GM23338 (cell line): ENCODE data around the gene LYZL1. TPM values are rescaled to one million over a fixed set of nuclear protein-coding genes. Genes with fewer than 3 reads are reported as not detected.

Experiments used
- ATAC-seq: fragments of 200-7000 bp; cut with Tn5 transposase; 3 replicates; pipeline ENCODE4 v1.9.1; 2020
- DNase-seq: peaks from one replicate; pipeline ENCODE4 v3.0.0-alpha.2; 2015; ENCODE audit warnings: low spot score
- H2AFZ ChIP-seq: fragments of 200-600 bp; sonication (generic); 2 replicates; pipeline ENCODE4 v1.8.0; 2016; ENCODE audit warnings: antibody characterized with exemption, mild to moderate bottlenecking, moderate library complexity
- H3F3A ChIP-seq: fragments of 200-600 bp; sonication (generic); replicated peaks from 2 replicates; pipeline ENCODE4 v1.8.0; 2017; ENCODE audit warnings: antibody characterized with exemption, mixed run types, low read depth
- H3K27ac ChIP-seq: fragments of 200-600 bp; sonication (generic); 2 replicates; pipeline ENCODE4 v1.6.1; 2016; ENCODE audit warnings: low read depth
- H3K27me3 ChIP-seq: fragments of 200-600 bp; sonication (generic); 2 replicates; pipeline ENCODE4 v1.8.0; 2016; ENCODE audit warnings: mild to moderate bottlenecking, mixed run types, moderate library complexity; ENCODE audit not compliant: insufficient read depth
- H3K36me3 ChIP-seq: fragments of 200-600 bp; sonication (generic); 2 replicates; pipeline ENCODE4 v1.8.0; 2016; ENCODE audit warnings: mild to moderate bottlenecking; ENCODE audit not compliant: insufficient read depth
- H3K4me1 ChIP-seq: fragments of 200-600 bp; sonication (generic); 2 replicates; pipeline ENCODE4 v1.8.0; 2016; ENCODE audit warnings: mild to moderate bottlenecking, moderate library complexity; ENCODE audit not compliant: insufficient read depth
- H3K4me2 ChIP-seq: fragments of 200-600 bp; sonication (generic); 2 replicates; pipeline ENCODE4 v1.7.1; 2017; ENCODE audit warnings: mixed run types
- H3K4me3 ChIP-seq: fragments of 200-600 bp; sonication (generic); 2 replicates; pipeline ENCODE4 v1.6.1; 2016; ENCODE audit warnings: mixed run types
- H3K79me2 ChIP-seq: fragments of 200-600 bp; sonication (generic); replicated peaks from 2 replicates; pipeline ENCODE4 v1.8.0; 2017; ENCODE audit warnings: mild to moderate bottlenecking; ENCODE audit not compliant: insufficient read depth
- H3K9me2 ChIP-seq: fragments of 200-600 bp; sonication (generic); 2 replicates; pipeline ENCODE4 v1.8.0; 2017; ENCODE audit not compliant: insufficient read depth
- H4K20me1 ChIP-seq: fragments of 200-600 bp; sonication (generic); replicated peaks from 2 replicates; pipeline ENCODE4 v1.8.0; 2017; ENCODE audit warnings: mild to moderate bottlenecking; ENCODE audit not compliant: insufficient read depth
- H3K27ac Mint-ChIP-seq: 2 replicates; pipeline ENCODE4 v1.8.0; 2020; ENCODE audit warnings: inconsistent platforms, mild to moderate bottlenecking, moderate library complexity, mixed read lengths
- H3K27me3 Mint-ChIP-seq: 3 replicates; pipeline ENCODE4 v1.8.0; 2022; ENCODE audit warnings: low read depth, mild to moderate bottlenecking, moderate library complexity, mixed read lengths, inconsistent platforms; ENCODE audit not compliant: insufficient read depth, poor library complexity
- H3K36me3 Mint-ChIP-seq: 3 replicates; pipeline ENCODE4 v1.8.0; 2021; ENCODE audit warnings: low read depth, mild to moderate bottlenecking, inconsistent platforms, moderate library complexity, mixed read lengths
- H3K4me1 Mint-ChIP-seq: 3 replicates; pipeline ENCODE4 v1.8.0; 2020; ENCODE audit warnings: mild to moderate bottlenecking, inconsistent platforms, mixed read lengths
- H3K4me3 Mint-ChIP-seq: 3 replicates; pipeline ENCODE4 v1.8.0; 2021; ENCODE audit warnings: moderate library complexity, mild to moderate bottlenecking, inconsistent platforms, mixed read lengths
- H3K9me3 Mint-ChIP-seq: 3 replicates; pipeline ENCODE4 v1.8.0; 2020; ENCODE audit warnings: moderate library complexity, mild to moderate bottlenecking, inconsistent platforms, mixed read lengths
- CREB1 ChIP-seq: fragments of 250-450 bp; sonication (Bioruptor Pico); IDR thresholded peaks from 2 replicates; pipeline ENCODE4 v1.5.0; 2020; ENCODE audit warnings: low read depth, mild to moderate bottlenecking, moderate library complexity
- ETS1 ChIP-seq: IDR thresholded peaks from 2 replicates; pipeline ENCODE4 v1.6.1; 2016; ENCODE audit warnings: antibody characterized with exemption
- EZH2 ChIP-seq: fragments of 200-600 bp; sonication (generic); IDR thresholded peaks from one replicate; pipeline ENCODE4 v1.8.0; 2017; ENCODE audit warnings: antibody characterized with exemption, mild to moderate bottlenecking, low read depth; ENCODE audit not compliant: unreplicated experiment
- EZH2phosphoT487 ChIP-seq: fragments of 200-600 bp; sonication (generic); IDR thresholded peaks from one replicate; pipeline ENCODE4 v1.8.1; 2018; ENCODE audit warnings: antibody characterized with exemption; ENCODE audit not compliant: unreplicated experiment
- JUNB ChIP-seq: IDR thresholded peaks from one replicate; pipeline ENCODE4 v1.6.1; 2016; ENCODE audit warnings: antibody characterized with exemption; ENCODE audit not compliant: unreplicated experiment
- NANOG ChIP-seq: IDR thresholded peaks from 2 replicates; pipeline ENCODE4 v1.6.1; 2016; ENCODE audit warnings: antibody characterized with exemption, borderline replicate concordance
- POLR2AphosphoS5 ChIP-seq: IDR thresholded peaks from 2 replicates; pipeline ENCODE4 v1.6.1; 2016; ENCODE audit warnings: antibody characterized with exemption, low read depth
- REST ChIP-seq: IDR thresholded peaks from one replicate; pipeline ENCODE4 v1.6.1; 2018; ENCODE audit warnings: antibody characterized with exemption; ENCODE audit not compliant: unreplicated experiment
- STAT1 ChIP-seq: IDR thresholded peaks from one replicate; pipeline ENCODE4 v1.6.1; 2016; ENCODE audit warnings: antibody characterized with exemption; ENCODE audit not compliant: unreplicated experiment
- ZNF114 ChIP-seq: fragments of 250-450 bp; sonication (Bioruptor Pico); IDR thresholded peaks from 2 replicates; pipeline ENCODE4 v1.5.0; 2020; ENCODE audit warnings: mild to moderate bottlenecking, moderate library complexity
- ZNF331 ChIP-seq: fragments of 250-450 bp; sonication (Bioruptor Pico); IDR thresholded peaks from 2 replicates; pipeline ENCODE4 v1.5.0; 2020; ENCODE audit warnings: low read depth, mild to moderate bottlenecking, moderate library complexity
- ZNF462 ChIP-seq: fragments of 250-450 bp; sonication (Bioruptor Pico); IDR thresholded peaks from 2 replicates; pipeline ENCODE4 v1.5.0; 2020; ENCODE audit warnings: mild to moderate bottlenecking, moderate library complexity
- polyA plus RNA-seq: library from polyadenylated mRNA; unstranded; fragments of >200 nt; fragmentation: Nextera tagmentation; extraction: Ambion mirVana; gene quantifications from 2 replicates; pipeline ENCODE4 v1.2.1, GENCODE V29; 2016
- total RNA-seq: library from RNA; depleted of rRNA; stranded (reverse); fragments of >200 nt; shearing (Covaris generic); gene quantifications from 2 replicates; pipeline ENCODE4 v1.2.3, GENCODE V29; 2014
- TF ChIP-seq, protein P1 (sequence below), 2 experiments: fragments of 200-600 bp in 1 of 2; sonication (generic) in 1 of 2; conservative IDR thresholded peaks; 2 replicates each; pipeline versions ENCODE4 v1.5.1 to v1.6.1; 2016 to 2017; ENCODE audit warnings: antibody characterized with exemption in 2 of 2, low read depth in 2 of 2, mild to moderate bottlenecking in 2 of 2, moderate library complexity in 1 of 2

The LYZL1 gene
- total and polyA plus RNA-seq, 2 experiments from 2014 or later = not detected

DNA sequence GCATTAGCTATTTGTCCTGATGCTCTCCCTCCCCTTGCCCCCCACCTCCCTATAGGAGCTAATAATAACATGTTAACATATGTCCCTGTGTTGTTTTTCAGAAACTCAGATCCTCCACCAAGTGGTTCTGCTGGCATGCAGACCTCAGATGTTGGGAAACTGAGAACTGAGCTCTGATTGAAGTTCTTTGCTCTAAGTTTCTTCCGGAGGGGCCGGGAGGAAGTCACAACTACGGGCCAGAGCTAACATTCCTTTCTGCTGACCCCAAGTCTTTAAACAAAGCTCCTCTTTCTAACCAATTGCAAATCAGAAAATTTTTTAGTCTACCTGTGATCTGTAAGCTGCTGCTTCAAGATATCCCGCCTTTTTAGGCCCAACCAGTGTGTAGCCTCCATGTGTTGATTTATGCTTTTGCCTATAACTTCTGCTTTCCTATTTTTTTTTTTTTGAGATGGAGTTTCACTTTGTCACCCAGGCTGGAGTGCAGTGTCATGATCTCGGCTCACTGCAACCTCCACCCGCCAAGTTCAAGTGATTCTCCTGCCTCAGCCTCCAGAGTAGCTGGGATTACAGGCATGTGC, 66.6 kb downstream of the LYZL1 start:
- H3K9me2 ChIP-seq = peaks cover 4% of the 10 kb centered on the region; the same call in 1 of the 2 replicates
- Mint-ChIP-seq H3K4me1 (no peaks in the 10 kb centered on the region), H3K36me3 (no peaks in the 10 kb centered on the region), H3K4me3 (no peak overlapping the region), H3K27ac (no peak overlapping the region), H3K27me3 (peaks cover 4% of the 10 kb centered on the region), H3K9me3 (no peaks in the 10 kb centered on the region; the same call in 2 of the 3 replicates)
- TF ChIP-seq ZNF114 (CRISPR knock-in tag) = no peak
- TF ChIP-seq, protein P1, sequence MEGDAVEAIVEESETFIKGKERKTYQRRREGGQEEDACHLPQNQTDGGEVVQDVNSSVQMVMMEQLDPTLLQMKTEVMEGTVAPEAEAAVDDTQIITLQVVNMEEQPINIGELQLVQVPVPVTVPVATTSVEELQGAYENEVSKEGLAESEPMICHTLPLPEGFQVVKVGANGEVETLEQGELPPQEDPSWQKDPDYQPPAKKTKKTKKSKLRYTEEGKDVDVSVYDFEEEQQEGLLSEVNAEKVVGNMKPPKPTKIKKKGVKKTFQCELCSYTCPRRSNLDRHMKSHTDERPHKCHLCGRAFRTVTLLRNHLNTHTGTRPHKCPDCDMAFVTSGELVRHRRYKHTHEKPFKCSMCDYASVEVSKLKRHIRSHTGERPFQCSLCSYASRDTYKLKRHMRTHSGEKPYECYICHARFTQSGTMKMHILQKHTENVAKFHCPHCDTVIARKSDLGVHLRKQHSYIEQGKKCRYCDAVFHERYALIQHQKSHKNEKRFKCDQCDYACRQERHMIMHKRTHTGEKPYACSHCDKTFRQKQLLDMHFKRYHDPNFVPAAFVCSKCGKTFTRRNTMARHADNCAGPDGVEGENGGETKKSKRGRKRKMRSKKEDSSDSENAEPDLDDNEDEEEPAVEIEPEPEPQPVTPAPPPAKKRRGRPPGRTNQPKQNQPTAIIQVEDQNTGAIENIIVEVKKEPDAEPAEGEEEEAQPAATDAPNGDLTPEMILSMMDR (conservative IDR thresholded peaks at IDR 0.05; ENCODE audit: low read depth in 2 of 2) = no peak
- TF ChIP-seq ETS1 = no peak
- TF ChIP-seq JUNB = no peak
- no peak for TF ChIP-seq STAT1
- no peak for TF ChIP-seq NANOG
- TF ChIP-seq CREB1 (CRISPR knock-in tag) = no peak
- no peak for TF ChIP-seq EZH2phosphoT487
- no peak for TF ChIP-seq ZNF331 (CRISPR knock-in tag)
- TF ChIP-seq EZH2 = no peak
- TF ChIP-seq REST = no peak
- TF ChIP-seq ZNF462 (CRISPR knock-in tag) = no peak
- TF ChIP-seq POLR2AphosphoS5 = no peak
- no peaks in the 10 kb centered on the region for H3F3A ChIP-seq
- H3K27me3 ChIP-seq = no peaks in the 10 kb centered on the region
- no peaks in the 10 kb centered on the region for H3K36me3 ChIP-seq
- no peaks in the 10 kb centered on the region for H3K79me2 ChIP-seq
- H3K4me2 ChIP-seq = no peak overlapping the region
- H4K20me1 ChIP-seq = no peaks in the 10 kb centered on the region
- H3K4me1 ChIP-seq = no peaks in the 10 kb centered on the region
- DNase-seq (no peak), ATAC-seq (no peak)
- no peak overlapping the region for H3K4me3 ChIP-seq
- no peak overlapping the region for H3K27ac ChIP-seq
- no peak overlapping the region for H2AFZ ChIP-seq
